Testis (tissue), 2 donors: Measurements from ENCODE around the gene ERI3.

ENCODE experiments used
- POLR2A ChIP-seq: fragments of 450-650 bp; IDR thresholded peaks from one replicate; pipeline ENCODE4 v1.6.1; 2017; ENCODE audit warnings: antibody characterized with exemption, mild to moderate bottlenecking, moderate library complexity
- TF ChIP-seq, protein P1 (sequence below), 3 experiments: fragments of 450-650 bp in 2 of 3; fragments of 200-600 bp in 1 of 3; sonication (generic) in 1 of 3; IDR thresholded peaks; one replicate each; pipeline ENCODE4 v1.5.1; 2016 to 2019; ENCODE audit warnings: antibody characterized with exemption in 3 of 3, mild to moderate bottlenecking in 2 of 3, moderate library complexity in 1 of 3

- TF ChIP-seq, protein P1, sequence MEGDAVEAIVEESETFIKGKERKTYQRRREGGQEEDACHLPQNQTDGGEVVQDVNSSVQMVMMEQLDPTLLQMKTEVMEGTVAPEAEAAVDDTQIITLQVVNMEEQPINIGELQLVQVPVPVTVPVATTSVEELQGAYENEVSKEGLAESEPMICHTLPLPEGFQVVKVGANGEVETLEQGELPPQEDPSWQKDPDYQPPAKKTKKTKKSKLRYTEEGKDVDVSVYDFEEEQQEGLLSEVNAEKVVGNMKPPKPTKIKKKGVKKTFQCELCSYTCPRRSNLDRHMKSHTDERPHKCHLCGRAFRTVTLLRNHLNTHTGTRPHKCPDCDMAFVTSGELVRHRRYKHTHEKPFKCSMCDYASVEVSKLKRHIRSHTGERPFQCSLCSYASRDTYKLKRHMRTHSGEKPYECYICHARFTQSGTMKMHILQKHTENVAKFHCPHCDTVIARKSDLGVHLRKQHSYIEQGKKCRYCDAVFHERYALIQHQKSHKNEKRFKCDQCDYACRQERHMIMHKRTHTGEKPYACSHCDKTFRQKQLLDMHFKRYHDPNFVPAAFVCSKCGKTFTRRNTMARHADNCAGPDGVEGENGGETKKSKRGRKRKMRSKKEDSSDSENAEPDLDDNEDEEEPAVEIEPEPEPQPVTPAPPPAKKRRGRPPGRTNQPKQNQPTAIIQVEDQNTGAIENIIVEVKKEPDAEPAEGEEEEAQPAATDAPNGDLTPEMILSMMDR (IDR thresholded peaks at IDR 0.05) = peak; percentile 52 to 95 (median 63)
- TF ChIP-seq POLR2A = no peak
These were observed 36.7 kb downstream of the ERI3 start for GRCh38 chr1:44318097-44319088.
